ENCODE results near the gene APOF.
"Not testable (repeated sequence)": the region's sequence is repeated elsewhere in the genome, so short reads cannot be mapped to it uniquely, and the experiment has no call there.

Gene APOF

DNA sequence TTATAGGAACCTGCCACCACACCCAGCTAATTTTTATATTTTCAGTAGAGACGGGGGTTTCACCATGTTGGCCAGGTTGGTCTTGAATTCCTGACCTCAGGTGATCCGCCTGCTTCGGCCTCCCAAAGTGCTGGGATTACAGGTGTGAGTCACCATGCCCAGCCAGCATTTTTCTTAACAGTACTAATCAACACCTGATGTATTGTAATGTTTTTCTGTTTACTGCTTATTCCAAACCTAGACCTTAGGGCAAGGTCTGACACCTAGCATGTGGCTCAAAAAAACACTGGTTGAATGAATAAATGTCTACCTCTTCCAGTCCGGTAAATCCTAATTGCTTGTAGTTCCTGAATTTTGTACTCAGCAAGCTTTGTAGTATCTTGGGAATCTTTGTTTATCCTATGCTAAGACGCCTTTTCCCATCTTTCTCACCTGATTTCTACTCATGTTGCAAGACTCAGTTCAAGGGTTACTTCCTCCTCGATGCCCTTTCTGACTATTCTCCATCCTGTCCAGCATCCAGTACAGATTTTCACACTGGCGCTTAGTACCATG lies 31.6 kb downstream of the APOF start:
- no peak for ATAC-seq

DNA sequence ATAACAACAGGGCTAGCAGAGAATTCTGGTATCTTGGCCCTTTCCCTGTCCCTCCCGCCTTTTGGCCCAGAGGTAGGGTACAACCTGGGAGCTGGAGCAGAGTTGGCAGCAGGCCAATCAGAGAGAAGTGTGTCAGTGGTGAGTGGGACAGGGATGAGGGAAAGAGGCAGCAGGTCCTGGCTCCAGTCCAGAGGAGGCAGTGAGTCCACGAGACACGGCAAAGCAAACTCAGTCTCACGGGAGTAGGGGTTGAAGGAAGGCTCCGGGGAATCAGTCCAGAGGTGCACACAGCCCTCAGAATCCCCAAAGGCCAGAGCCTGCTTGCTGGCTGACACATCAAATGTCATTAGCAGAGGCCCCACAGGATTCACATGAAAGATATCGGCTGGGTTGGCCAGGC lies 36.1 kb downstream of the APOF start:
- no peak for ATAC-seq

DNA sequence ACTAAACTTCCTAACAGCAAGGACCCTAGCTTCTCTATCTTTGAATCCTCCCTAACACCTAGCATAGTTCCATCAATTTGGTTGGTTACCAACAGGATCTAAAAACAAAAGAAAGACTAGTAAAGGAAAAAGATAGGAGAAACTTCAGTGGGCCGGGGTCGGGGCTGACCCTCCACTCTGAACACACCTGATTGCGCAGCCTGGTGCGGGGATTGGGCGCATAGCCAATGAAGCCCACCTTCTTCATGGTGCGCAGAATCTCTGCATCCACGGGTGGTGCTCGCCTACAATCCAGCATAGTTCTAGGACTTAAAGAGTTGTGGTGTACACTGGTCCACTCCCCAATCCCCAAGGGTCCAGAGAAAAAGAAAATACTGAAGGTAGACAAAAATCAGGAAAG lies 36.5 kb downstream of the APOF start:
- no peak for ATAC-seq

DNA sequence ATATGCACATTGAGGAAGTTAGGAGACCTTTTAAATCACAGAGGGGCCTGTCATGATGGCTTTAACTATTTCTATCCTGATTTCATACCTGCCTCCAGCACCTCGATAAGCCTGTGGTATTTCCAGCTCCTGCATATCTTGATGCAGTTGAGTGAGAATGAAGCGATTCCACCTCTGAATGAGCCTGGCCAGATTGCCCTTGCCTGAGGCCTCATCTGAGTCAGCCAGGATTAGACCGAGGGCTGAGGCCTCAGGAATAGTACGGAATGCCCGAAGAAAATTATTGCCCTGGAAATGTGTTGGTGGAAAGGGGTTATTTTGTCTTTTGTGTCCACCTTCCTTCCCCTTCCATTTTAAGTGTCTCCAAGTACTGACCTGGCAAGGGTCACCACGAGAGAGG lies 38.5 kb downstream of the APOF start:
- no peak for ATAC-seq

- ATAC-seq = not testable (repeated sequence)
Measured at GRCh38 chr12:56321610-56322009, 41.0 kb downstream of the APOF start.

GRCh38 chr12:56321027-56321426 lies 41.6 kb downstream of the APOF start:
- ATAC-seq = no peak

GRCh38 chr12:56317675-56318074 lies 45.0 kb downstream of the APOF start:
- no peak for ATAC-seq

- peak; percentile 91 to 93 for ATAC-seq
Measured at GRCh38 chr12:56315622-56316473, 46.8 kb downstream of the APOF start, which contains the start of gene CNPY2. CNPY2 (minus strand) TSS chr12:56315988; CDS start chr12:56315217, 771 bp downstream.

GRCh38 chr12:56315249-56315621 lies 47.4 kb downstream of the APOF start:
- no peak for ATAC-seq

- ATAC-seq = no peak
Measured at GRCh38 chr12:56311003-56311402, 51.7 kb downstream of the APOF start.
